A549 (cell line): Measurements from ENCODE around the gene BTAF1. TPM values are rescaled to one million over a fixed set of nuclear protein-coding genes. Genes with fewer than 3 reads are reported as not detected.

ENCODE experiments used
- ATAC-seq, 2 experiments: fragments of 200-7000 bp in 1 of 2; fragments of >200 bp in 1 of 2; cut with Nextera tagmentation in 1 of 2; cut with Tn5 transposase in 1 of 2; 3 replicates each; pipeline versions ENCODE4 v1.8.0 to v1.9.1; 2018 to 2020; ENCODE audit warnings: mild to moderate bottlenecking in 1 of 2, moderate library complexity in 1 of 2
- CTCF ChIA-PET: fragments of 300-600 bp; sonication (Branson Sonifier 250); formaldehyde crosslinking; extraction: SDS; loops from one replicate; lab custom pipeline; 2021; ENCODE audit warnings: antibody characterized with exemption, inconsistent platforms; lab: Yijun Ruan, JAX
- POLR2A ChIA-PET: fragments of 350-600 bp; formaldehyde crosslinking; extraction: SDS; loops from one replicate; lab custom pipeline; 2021; ENCODE audit warnings: antibody characterized with exemption, inconsistent platforms; lab: Yijun Ruan, JAX
- DNase-seq, 2 experiments: peaks; one replicate each; pipeline versions ENCODE4 v3.0.0 to v3.0.0-alpha.2; 2011 to 2016; ENCODE audit warnings: low read depth in 1 of 2, low spot score in 1 of 2
- FAIRE-seq: peaks from 2 replicates; lab custom pipeline; 2011; peaks lifted over from hg19 to GRCh38; lab: Jason Lieb, UNC
- H3K27ac ChIP-seq, 2 experiments: fragments of >200 bp; sonication (Bioruptor Twin); formaldehyde crosslinking; 3 replicates each; pipeline ENCODE4 v1.5.1; 2016 to 2017
- H3K4me1 ChIP-seq: fragments of >200 bp; sonication (Bioruptor Twin); formaldehyde crosslinking; 3 replicates; pipeline ENCODE4 v1.6.1; 2016
- H3K4me2 ChIP-seq: fragments of >200 bp; sonication (Bioruptor Twin); formaldehyde crosslinking; 3 replicates; pipeline ENCODE4 v1.6.1; 2016
- H3K4me3 ChIP-seq: fragments of >200 bp; sonication (Bioruptor Twin); formaldehyde crosslinking; 3 replicates; pipeline ENCODE4 v1.5.1; 2016
- H3K9me3 ChIP-seq: fragments of >200 bp; sonication (Bioruptor Twin); formaldehyde crosslinking; 3 replicates; pipeline ENCODE4 v1.6.1; 2016
- BCL3 ChIP-seq: fragments of >200 bp; sonication (Bioruptor Twin); formaldehyde crosslinking; IDR thresholded peaks from 3 replicates; pipeline ENCODE4 v1.6.1; 2016
- CBX2 ChIP-seq: fragments of 200-600 bp; sonication (generic); IDR thresholded peaks from 2 replicates; pipeline ENCODE4 v1.6.1; 2016; ENCODE audit warnings: low read depth, mild to moderate bottlenecking, borderline replicate concordance
- CBX8 ChIP-seq: fragments of 200-600 bp; sonication (generic); IDR thresholded peaks from 2 replicates; pipeline ENCODE4 v1.6.1; 2016
- CEBPB ChIP-seq, 2 experiments: fragments of >200 bp in 1 of 2; sonication (Bioruptor Twin) in 1 of 2; formaldehyde crosslinking in 1 of 2; IDR thresholded peaks; 2 replicates each; pipeline ENCODE4 v1.6.1; 2012 to 2016
- CHD2 ChIP-seq: fragments of 150-350 bp; IDR thresholded peaks from 2 replicates; pipeline ENCODE4 v1.6.1; 2014; ENCODE audit warnings: low read length; ENCODE audit not compliant: partially characterized antibody
- E2F6 ChIP-seq: IDR thresholded peaks from 2 replicates; pipeline ENCODE4 v1.6.1; 2012; ENCODE audit warnings: low read depth, borderline replicate concordance
- ELK1 ChIP-seq: fragments of 150-350 bp; IDR thresholded peaks from 2 replicates; pipeline ENCODE4 v1.6.1; 2014; ENCODE audit warnings: low read depth, mild to moderate bottlenecking, low read length
- ESRRA ChIP-seq: fragments of 150-350 bp; IDR thresholded peaks from 2 replicates; pipeline ENCODE4 v1.6.1; 2014; ENCODE audit warnings: mild to moderate bottlenecking, low read length, borderline replicate concordance
- FOSL2 ChIP-seq, 2 experiments: fragments of 450-650 bp in 1 of 2; fragments of >200 bp in 1 of 2; sonication (Bioruptor Twin) in 1 of 2; formaldehyde crosslinking; IDR thresholded peaks; 2 replicates each; pipeline versions ENCODE4 v1.5.0 to v1.6.1; 2016 to 2020; ENCODE audit warnings: mild to moderate bottlenecking in 1 of 2, moderate library complexity in 1 of 2
- HOXA7 ChIP-seq: fragments of 250-450 bp; sonication (Bioruptor Pico); IDR thresholded peaks from 2 replicates; pipeline ENCODE4 v1.5.0; 2020; ENCODE audit warnings: mild to moderate bottlenecking, moderate library complexity
- HOXB5 ChIP-seq: fragments of 250-450 bp; sonication (Bioruptor Pico); IDR thresholded peaks from 2 replicates; pipeline ENCODE4 v1.5.0; 2020; ENCODE audit warnings: mild to moderate bottlenecking, moderate library complexity
- JUN ChIP-seq, 2 experiments: fragments of >200 bp; sonication (Bioruptor Twin); formaldehyde crosslinking; IDR thresholded peaks; 2 replicates in 1 of 2; 3 replicates in 1 of 2; pipeline ENCODE4 v1.6.1; 2016 to 2017
- MAFK ChIP-seq: fragments of 450-650 bp; IDR thresholded peaks from 2 replicates; pipeline ENCODE4 v1.6.1; 2014; ENCODE audit not compliant: partially characterized antibody
- MAX ChIP-seq: IDR thresholded peaks from 2 replicates; pipeline ENCODE4 v1.6.1; 2012
- MYC ChIP-seq: IDR thresholded peaks from 2 replicates; pipeline ENCODE4 v1.6.1; 2012; ENCODE audit warnings: mild to moderate bottlenecking, inconsistent platforms, low read length, improper control_type of control experiment, borderline replicate concordance
- NFE2L2 ChIP-seq: fragments of 150-350 bp; conservative IDR thresholded peaks from 2 replicates; pipeline ENCODE4 v1.6.1; 2014; ENCODE audit warnings: low read length
- PHF8 ChIP-seq: fragments of 200-600 bp; sonication (generic); IDR thresholded peaks from 2 replicates; pipeline ENCODE4 v1.6.1; 2016; ENCODE audit warnings: low read depth, mild to moderate bottlenecking, antibody characterized with exemption, moderate library complexity, borderline replicate concordance
- RCOR1 ChIP-seq: fragments of 150-350 bp; IDR thresholded peaks from 2 replicates; pipeline ENCODE4 v1.6.1; 2014; ENCODE audit warnings: antibody characterized with exemption, low read length, low read depth
- SMC3 ChIP-seq: fragments of >200 bp; sonication (Bioruptor Twin); formaldehyde crosslinking; IDR thresholded peaks from 3 replicates; pipeline ENCODE4 v1.6.1; 2018; ENCODE audit warnings: inconsistent platforms
- USF2 ChIP-seq: fragments of 450-650 bp; IDR thresholded peaks from 2 replicates; pipeline ENCODE4 v1.6.1; 2014; ENCODE audit warnings: antibody characterized with exemption
- ZFP36 ChIP-seq: fragments of 450-650 bp; IDR thresholded peaks from 2 replicates; pipeline ENCODE4 v1.6.1; 2014; ENCODE audit warnings: borderline replicate concordance; ENCODE audit not compliant: partially characterized antibody
- ZNF302 ChIP-seq: fragments of 250-450 bp; sonication (Bioruptor Pico); IDR thresholded peaks from 2 replicates; pipeline ENCODE4 v1.9.0; 2021; ENCODE audit warnings: inconsistent platforms, mild to moderate bottlenecking, moderate library complexity
- ZSCAN20 ChIP-seq: fragments of 250-450 bp; sonication (Bioruptor Pico); IDR thresholded peaks from 2 replicates; pipeline ENCODE4 v1.8.0; 2022; ENCODE audit warnings: mild to moderate bottlenecking, moderate library complexity
- WGBS: methylation state at CpG from one replicate; pipeline ENCODE4 v1.1.6; 2017; ENCODE audit errors: missing lambda C conversion rate; 5-methylcytosine and 5-hydroxymethylcytosine counted together
- polyA plus RNA-seq, 4 experiments: library from polyadenylated mRNA; depleted of rRNA in 3 of 4; stranded (reverse); fragments of >200 nt; fragmentation: RNase III in 1 of 4; extraction: RNeasy Plus Mini Kit Qiagen cat#74134 plus additional on column Dnase treatment in 1 of 4; gene quantifications; 2 replicates in 3 of 4; 3 replicates in 1 of 4; pipeline ENCODE4 v1.2.3, GENCODE V29; 2011 to 2017

BTAF1 gene
- polyA plus RNA-seq, 2 of the 4 experiments (the other 2 are of a cell fraction), result 16.7 to 54.7 TPM

GRCh38 chr10:91944880-91945630 is 21.5 kb downstream of the BTAF1 start:
- DNase-seq, result no peak
- no peak for ATAC-seq
- Histone ChIP-seq H3K4me3 (no peak overlapping the region), H3K4me2 (no peak overlapping the region), H3K4me1 (no peaks in the 10 kb centered on the region), H3K27ac (no peak overlapping the region), H3K9me3 (no peaks in the 10 kb centered on the region)
- CTCF ChIA-PET, result no interaction called here
- POLR2A ChIA-PET, result no interaction called here
- TF ChIP-seq BCL3, result no peak
- TF ChIP-seq ESRRA, result no peak
- no peak for TF ChIP-seq SMC3
- no peak for TF ChIP-seq FOSL2 (IDR thresholded peaks at IDR 0.05)
- TF ChIP-seq FOSL2 (CRISPR knock-in tag; IDR thresholded peaks at IDR 0.05), result no peak
- TF ChIP-seq ZSCAN20 (CRISPR knock-in tag), result no peak
- TF ChIP-seq ZFP36, result no peak
- no peak for TF ChIP-seq ELK1
- no peak for TF ChIP-seq RCOR1
- TF ChIP-seq HOXA7 (CRISPR knock-in tag), result no peak
- no peak for TF ChIP-seq CHD2
- FAIRE-seq, result peak; percentile 73
- 92% methylated on average over 5 of the region's 5 CpGs for WGBS

- POLR2A ChIA-PET, result no interaction called here
- Histone ChIP-seq H3K4me3 (no peak overlapping the region), H3K9me3 (no peaks in the 10 kb centered on the region), H3K4me2 (no peak overlapping the region), H3K27ac (no peak overlapping the region), H3K4me1 (0 out of 3 replicates have a peak, but pooled peaks cover 8% of the 10 kb centered on the region)
- no peak for ATAC-seq
- 85% methylated on average over 2 of the region's 2 CpGs for WGBS
- TF ChIP-seq CEBPB (IDR thresholded peaks at IDR 0.05) (peak; percentile 41 to 48; a peak in 2 of 4 replicates), CBX8 (no peak), MAFK (peak; percentile 8), E2F6 (no peak)
- CTCF ChIA-PET, result no interaction called here
- no peak for FAIRE-seq
- no peak for DNase-seq
These were observed 30.1 kb downstream of the BTAF1 start for GRCh38 chr10:91953600-91954160.

GRCh38 chr10:91955114-91955513 is 31.5 kb downstream of the BTAF1 start:
- no peak overlapping the region for H3K4me3 ChIP-seq
- DNase-seq, result no peak
- 0 out of 3 replicates have a peak, but pooled peaks cover 8% of the 10 kb centered on the region for H3K4me1 ChIP-seq
- CTCF ChIA-PET, result no interaction called here
- POLR2A ChIA-PET, result no interaction called here
- no peak for FAIRE-seq
- no peaks in the 10 kb centered on the region for H3K9me3 ChIP-seq
- H3K4me2 ChIP-seq, result no peak overlapping the region
- whole genome bisulfite sequencing, result 42% methylated on average over 3 of the region's 3 CpGs
- no peak overlapping the region for H3K27ac ChIP-seq
- no peak for TF ChIP-seq JUN (IDR thresholded peaks at IDR 0.05)
- TF ChIP-seq MAX, result no peak
- no peak for ATAC-seq

GRCh38 chr10:91957091-91957490 is 33.5 kb downstream of the BTAF1 start:
- no peak for FAIRE-seq
- ChIA-PET CTCF (no interaction called here), POLR2A (no interaction called here)
- WGBS, result 96% methylated on average over 1 of the region's 1 CpG
- Histone ChIP-seq H3K9me3 (no peaks in the 10 kb centered on the region), H3K4me3 (no peak overlapping the region), H3K4me2 (no peak overlapping the region), H3K4me1 (0 out of 3 replicates have a peak, but pooled peaks cover 8% of the 10 kb centered on the region), H3K27ac (no peak overlapping the region)
- no peak for ATAC-seq
- DNase-seq, result no peak
- no peak for TF ChIP-seq CBX2
- no peak for TF ChIP-seq MYC
- TF ChIP-seq USF2, result no peak
- TF ChIP-seq ZNF302 (CRISPR knock-in tag), result no peak
- TF ChIP-seq E2F6, result no peak
- no peak for TF ChIP-seq JUN (IDR thresholded peaks at IDR 0.05)
- TF ChIP-seq ELK1, result no peak
- no peak for TF ChIP-seq HOXB5
- TF ChIP-seq PHF8, result no peak
- TF ChIP-seq NFE2L2, result no peak
